Skeletal muscle satellite cell (primary cell): ENCODE results near the gene DNAJC11.
"Not testable (repeated sequence)": the region's sequence is repeated elsewhere in the genome, so short reads cannot be mapped to it uniquely, and the experiment has no call there.

Experiments
- H3K27me3 ChIP-seq: 2 replicates; pipeline ENCODE4 v1.7.0; 2013; ENCODE audit warnings: low read length; ENCODE audit not compliant: control insufficient read depth, insufficient read depth
- H3K36me3 ChIP-seq: 2 replicates; pipeline ENCODE4 v1.7.0; 2013; ENCODE audit warnings: mild to moderate bottlenecking, control low read depth, low read length; ENCODE audit not compliant: insufficient read depth
- H3K4me1 ChIP-seq: 2 replicates; pipeline ENCODE4 v1.7.0; 2013; ENCODE audit warnings: low read length; ENCODE audit not compliant: control insufficient read depth, insufficient read depth
- H3K4me2 ChIP-seq: 2 replicates; pipeline ENCODE4 v1.7.0; 2013; ENCODE audit warnings: mild to moderate bottlenecking, low read length
- H3K4me3 ChIP-seq: 2 replicates; pipeline ENCODE4 v1.7.0; 2013; ENCODE audit warnings: low read length
- H3K9ac ChIP-seq: 2 replicates; pipeline ENCODE4 v1.7.0; 2013; ENCODE audit warnings: mild to moderate bottlenecking, low read depth, low read length, moderate library complexity
- H3K9me3 ChIP-seq: replicated peaks from 2 replicates; pipeline ENCODE4 v1.7.0; 2013; ENCODE audit warnings: mild to moderate bottlenecking, control low read depth, low read length

DNAJC11 gene

DNA sequence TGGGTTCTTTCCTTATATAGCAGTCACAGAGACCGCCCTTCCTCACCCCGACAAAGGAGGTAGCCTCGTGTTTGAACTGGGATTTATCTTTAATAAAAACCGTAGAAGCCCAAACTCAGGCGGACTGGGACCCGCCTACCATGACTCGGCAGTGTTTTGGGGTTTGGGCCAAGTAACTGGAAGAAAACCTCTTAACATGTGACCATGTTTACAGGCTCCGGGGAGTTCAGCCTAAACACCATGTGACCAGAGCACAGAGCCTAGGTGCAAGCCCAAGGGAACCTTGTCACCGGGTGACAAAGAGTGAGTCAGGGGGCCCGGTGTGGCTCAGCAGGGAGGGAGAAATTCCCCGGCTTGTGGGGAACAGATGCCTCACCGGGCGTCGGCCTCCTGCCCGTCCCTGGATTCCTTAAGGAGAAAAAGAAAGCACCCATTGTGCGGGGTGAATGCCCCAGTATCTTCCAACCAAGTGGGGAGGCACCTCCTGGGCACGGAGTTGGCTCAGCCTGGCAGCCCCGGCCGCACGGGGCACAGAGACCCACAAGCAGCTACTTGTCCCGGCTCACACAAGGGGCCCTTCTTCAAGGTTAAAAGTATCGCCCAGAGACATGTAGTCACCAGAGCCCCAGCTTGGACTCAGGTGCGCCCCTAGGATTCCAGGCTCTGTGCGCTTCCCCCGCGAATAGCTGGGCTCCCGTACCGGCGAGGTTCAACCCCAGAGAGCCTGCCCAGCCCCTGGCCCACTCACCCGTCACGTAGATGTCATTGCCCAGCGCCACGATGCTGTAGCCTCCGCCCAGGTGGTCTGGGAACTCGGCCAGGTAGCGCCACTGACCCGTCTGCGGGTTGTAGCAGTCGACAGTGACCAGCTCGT lies 100.3 kb downstream of the DNAJC11 start:
- Histone ChIP-seq H3K4me2 (peak overlapping the region; percentile 95), H3K9ac (peak overlapping the region; percentile 87), H3K4me3 (peak overlapping the region; percentile 80), H3K9me3 (no peaks in the 10 kb centered on the region), H3K27me3 (no peaks in the 10 kb centered on the region), H3K4me1 (peaks cover 54% of the 10 kb centered on the region), H3K36me3 (peaks cover 30% of the 10 kb centered on the region)

DNA sequence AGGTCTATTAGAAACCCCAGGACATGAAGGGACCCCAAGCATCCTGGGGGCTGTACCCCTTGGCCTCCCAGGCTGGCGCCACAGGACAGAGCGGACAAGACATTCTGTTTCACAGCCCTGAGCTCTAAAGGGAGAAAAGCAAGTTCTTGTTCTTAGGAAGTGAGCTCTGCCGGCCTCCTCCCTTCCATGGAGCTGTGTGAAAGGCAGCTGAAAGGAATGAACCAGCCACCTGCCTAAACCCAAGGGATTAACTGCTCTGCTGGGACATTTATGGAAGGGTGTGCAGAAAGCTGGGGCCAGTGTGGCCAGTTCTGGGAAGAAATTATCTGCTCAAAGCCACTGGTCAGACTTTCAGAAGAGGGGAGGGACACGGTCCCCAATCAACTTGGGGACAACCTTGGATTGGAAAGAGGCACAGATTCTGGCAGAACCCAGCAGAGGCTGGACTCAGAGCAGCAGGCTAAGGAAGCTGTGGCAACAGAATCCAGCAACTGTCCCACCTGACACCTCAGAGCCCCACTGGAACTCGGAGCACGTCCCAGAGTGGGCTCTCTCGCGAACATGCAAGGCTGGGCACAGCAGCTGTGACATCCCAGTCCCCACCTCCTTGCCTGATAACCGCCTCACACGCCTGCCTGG lies 101.1 kb downstream of the DNAJC11 start:
- H3K36me3 ChIP-seq = peaks cover 38% of the 10 kb centered on the region
- H3K4me3 ChIP-seq = peak overlapping the region; percentile 80
- H3K9me3 ChIP-seq = no peaks in the 10 kb centered on the region
- peak overlapping the region; percentile 87 for H3K9ac ChIP-seq
- peaks cover 54% of the 10 kb centered on the region for H3K4me1 ChIP-seq
- H3K27me3 ChIP-seq = no peaks in the 10 kb centered on the region
- H3K4me2 ChIP-seq = peak overlapping the region; percentile 95

GRCh38 chr1:6599991-6600390 lies 101.6 kb downstream of the DNAJC11 start:
- H3K27me3 ChIP-seq, H3K9me3 ChIP-seq: not testable (repeated sequence)
- peaks cover 43% of the 10 kb centered on the region for H3K36me3 ChIP-seq
- peaks cover 53% of the 10 kb centered on the region for H3K4me1 ChIP-seq
- peak overlapping the region; percentile 80 for H3K4me3 ChIP-seq
- H3K9ac ChIP-seq = peak overlapping the region; percentile 87
- peak overlapping the region; percentile 95 for H3K4me2 ChIP-seq

- Histone ChIP-seq H3K4me3 (peak overlapping the region; percentile 80), H3K27me3 (no peaks in the 10 kb centered on the region), H3K4me2 (peak overlapping the region; percentile 95), H3K9ac (peak overlapping the region; percentile 87), H3K4me1 (peaks cover 47% of the 10 kb centered on the region), H3K9me3 (no peaks in the 10 kb centered on the region), H3K36me3 (peaks cover 49% of the 10 kb centered on the region)
These were observed 102.3 kb downstream of the DNAJC11 start for GRCh38 chr1:6599141-6599975.

DNA sequence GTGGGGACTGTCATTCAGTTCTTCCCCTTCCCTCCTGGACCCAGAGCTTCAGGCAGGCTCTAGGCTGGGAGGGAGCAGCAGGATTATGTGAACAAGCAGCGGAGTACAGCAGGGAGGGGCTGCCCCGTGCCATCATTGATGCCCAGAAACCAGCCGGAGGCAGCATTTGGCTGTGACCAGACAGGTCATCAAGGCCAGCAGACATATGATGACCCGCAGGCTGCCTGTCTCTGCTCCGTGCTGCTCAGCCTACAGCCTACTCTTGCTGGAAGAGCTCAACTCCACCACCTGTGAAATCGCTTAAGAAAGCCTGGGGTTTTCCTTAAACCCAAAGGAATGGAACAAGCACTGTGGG lies 103.9 kb downstream of the DNAJC11 start:
- Histone ChIP-seq H3K4me2 (peak overlapping the region; percentile 43), H3K36me3 (peaks cover 65% of the 10 kb centered on the region), H3K9me3 (no peaks in the 10 kb centered on the region), H3K4me1 (peaks cover 33% of the 10 kb centered on the region), H3K9ac (peak overlapping the region; percentile 6), H3K4me3 (no peak overlapping the region), H3K27me3 (no peaks in the 10 kb centered on the region)

- Histone ChIP-seq H3K9me3 (no peaks in the 10 kb centered on the region), H3K9ac (peak overlapping the region; percentile 6), H3K4me2 (peak overlapping the region; percentile 43), H3K4me3 (no peak overlapping the region), H3K27me3 (no peaks in the 10 kb centered on the region), H3K36me3 (peaks cover 71% of the 10 kb centered on the region), H3K4me1 (peaks cover 35% of the 10 kb centered on the region)
These were observed 104.5 kb downstream of the DNAJC11 start for GRCh38 chr1:6596886-6597776.

DNA sequence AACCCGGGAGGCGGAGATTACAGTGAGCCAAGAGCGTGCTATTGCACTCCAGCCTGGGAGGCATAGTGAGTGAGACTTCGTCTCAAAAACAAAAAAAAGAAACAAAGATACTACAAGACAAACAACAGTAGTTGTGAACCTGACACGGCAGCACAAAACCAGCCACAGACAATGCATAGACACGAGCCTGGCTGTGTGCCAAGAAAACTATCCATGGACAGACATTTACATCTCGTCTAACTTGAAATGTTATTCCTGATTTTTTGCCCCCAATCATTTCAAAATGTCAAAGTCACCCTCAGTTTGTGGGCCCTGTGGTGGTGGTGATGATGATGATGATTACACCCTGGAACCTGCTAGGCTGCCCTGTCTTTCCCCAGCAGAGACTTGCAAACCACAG lies 105.3 kb downstream of the DNAJC11 start:
- Histone ChIP-seq H3K4me3 (no peak overlapping the region), H3K27me3 (no peaks in the 10 kb centered on the region), H3K9me3 (no peaks in the 10 kb centered on the region), H3K4me1 (peaks cover 43% of the 10 kb centered on the region), H3K4me2 (peak overlapping the region; percentile 23), H3K9ac (no peak overlapping the region), H3K36me3 (peaks cover 79% of the 10 kb centered on the region)

DNA sequence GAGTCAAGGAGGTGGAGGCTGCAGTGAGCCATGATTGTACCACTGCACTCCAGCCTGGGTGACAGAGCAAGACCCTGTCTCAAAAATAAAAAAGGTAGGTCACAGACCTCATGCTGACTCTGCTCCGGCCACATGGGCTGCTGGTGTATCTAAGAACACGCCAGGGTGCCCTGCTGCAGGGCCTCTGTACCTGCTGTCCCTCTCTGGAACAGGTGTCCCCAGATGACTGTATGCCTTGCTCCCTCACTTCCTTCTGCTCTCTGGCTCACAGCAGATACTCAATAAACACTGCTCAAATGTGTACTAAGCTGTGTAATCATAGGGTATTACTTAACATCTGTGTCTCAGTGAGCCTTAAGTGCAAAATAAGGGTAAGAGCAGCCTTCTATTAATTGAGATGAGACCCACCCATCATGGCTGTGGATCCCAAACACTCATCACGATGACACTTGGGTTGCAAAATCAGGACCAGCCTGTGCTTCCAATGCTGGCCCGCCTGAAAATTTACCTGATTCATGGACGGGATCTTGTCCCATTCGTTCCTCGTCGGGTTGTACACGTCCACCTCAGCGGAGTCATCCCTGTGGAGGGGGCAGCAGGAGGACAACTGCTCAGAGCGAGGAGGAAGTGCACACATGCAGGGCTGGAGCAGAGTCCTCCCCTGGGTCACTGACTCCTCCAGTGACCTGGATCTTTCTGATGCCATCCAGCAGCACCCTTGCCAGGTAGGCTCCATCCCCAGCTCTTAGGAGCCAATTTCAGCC lies 106.5 kb downstream of the DNAJC11 start:
- Histone ChIP-seq H3K9ac (no peak overlapping the region), H3K4me1 (peaks cover 48% of the 10 kb centered on the region), H3K9me3 (no peaks in the 10 kb centered on the region), H3K27me3 (no peaks in the 10 kb centered on the region), H3K4me2 (no peak overlapping the region), H3K4me3 (no peak overlapping the region), H3K36me3 (peaks cover 87% of the 10 kb centered on the region)

GRCh38 chr1:6593810-6594209 lies 107.8 kb downstream of the DNAJC11 start:
- Histone ChIP-seq H3K9ac (no peak overlapping the region), H3K4me2 (no peak overlapping the region), H3K4me1 (peaks cover 45% of the 10 kb centered on the region), H3K4me3 (no peak overlapping the region), H3K36me3 (peaks cover 94% of the 10 kb centered on the region), H3K9me3 (no peaks in the 10 kb centered on the region), H3K27me3 (no peaks in the 10 kb centered on the region)

- Histone ChIP-seq H3K9me3 (no peaks in the 10 kb centered on the region), H3K4me3 (no peak overlapping the region), H3K4me1 (peaks cover 38% of the 10 kb centered on the region), H3K27me3 (no peaks in the 10 kb centered on the region), H3K4me2 (no peak overlapping the region), H3K9ac (no peak overlapping the region), H3K36me3 (peaks cover 96% of the 10 kb centered on the region)
These were observed 108.6 kb downstream of the DNAJC11 start for GRCh38 chr1:6592865-6593593.
